SK-N-SH (cell line): Measurements from ENCODE around the gene SHISAL1. TPM values are rescaled to one million over a fixed set of nuclear protein-coding genes. Genes with fewer than 3 reads are reported as not detected.

Source experiments
- CTCF ChIA-PET: fragments of 300-600, 350-600 bp; formaldehyde crosslinking; extraction: SDS; loops from one replicate; lab custom pipeline; 2021; lab: Yijun Ruan, JAX
- POLR2A ChIA-PET: fragments of 350-600 bp; sonication (Branson Sonifier 250); formaldehyde crosslinking; extraction: SDS; loops from one replicate; lab custom pipeline; 2020; ENCODE audit warnings: antibody characterized with exemption, inconsistent platforms; lab: Yijun Ruan, JAX
- DNase-seq: peaks from one replicate; pipeline ENCODE4 v3.0.0; 2012
- H2AFZ ChIP-seq: fragments of 200-600 bp; sonication (generic); 2 replicates; pipeline ENCODE4 v1.8.1; 2016; ENCODE audit warnings: antibody characterized with exemption, mild to moderate bottlenecking, low read depth
- H3F3A ChIP-seq: fragments of 200-600 bp; sonication (generic); replicated peaks from 2 replicates; pipeline ENCODE3; 2016; ENCODE audit warnings: antibody characterized with exemption, mild to moderate bottlenecking; ENCODE audit not compliant: insufficient read depth
- H3K27ac ChIP-seq, 2 experiments: fragments of 200-500 bp in 1 of 2; fragments of 200-600 bp in 1 of 2; sonication (Bioruptor generic) in 1 of 2; sonication (generic), shearing (Covaris generic) in 1 of 2; 2 replicates each; pipeline versions ENCODE4 v1.5.1 to v1.6.1; 2014 to 2016; ENCODE audit warnings: low read depth in 2 of 2, inconsistent platforms in 1 of 2, low read length in 1 of 2, mild to moderate bottlenecking in 1 of 2, mixed read lengths in 1 of 2
- H3K27me3 ChIP-seq: fragments of 200-600 bp; sonication (generic), shearing (Covaris generic); 2 replicates; pipeline ENCODE4 v1.6.1; 2016; ENCODE audit warnings: mixed run types; ENCODE audit not compliant: insufficient read depth
- H3K36me3 ChIP-seq, 2 experiments: fragments of 200-500 bp in 1 of 2; fragments of 200-600 bp in 1 of 2; sonication (Bioruptor generic) in 1 of 2; sonication (generic) in 1 of 2; replicated peaks in 1 of 2; 2 replicates each; pipeline versions ENCODE3 to v1.5.1; 2014 to 2016; ENCODE audit warnings: low read length in 1 of 2, mild to moderate bottlenecking in 1 of 2; ENCODE audit not compliant: insufficient read depth in 2 of 2, control insufficient read depth in 1 of 2
- H3K4me1 ChIP-seq, 2 experiments: fragments of 200-500 bp in 1 of 2; fragments of 200-600 bp in 1 of 2; sonication (Bioruptor generic) in 1 of 2; sonication (generic), shearing (Covaris generic) in 1 of 2; 2 replicates each; pipeline versions ENCODE4 v1.5.1 to v1.6.1; 2014 to 2016; ENCODE audit warnings: low read depth in 1 of 2, low read length in 1 of 2, mixed run types in 1 of 2; ENCODE audit not compliant: insufficient read depth in 2 of 2, control insufficient read depth in 1 of 2
- H3K4me2 ChIP-seq: fragments of 200-600 bp; sonication (generic), shearing (Covaris generic); 2 replicates; pipeline ENCODE4 v1.6.1; 2017; ENCODE audit warnings: mixed run types
- H3K4me3 ChIP-seq, 2 experiments: fragments of 200-500 bp in 1 of 2; fragments of 200-600 bp in 1 of 2; sonication (Bioruptor generic) in 1 of 2; sonication (generic), shearing (Covaris generic) in 1 of 2; 2 replicates each; pipeline versions ENCODE4 v1.5.1 to v1.8.1; 2014 to 2016; ENCODE audit warnings: low read depth in 2 of 2, inconsistent platforms in 1 of 2, low read length in 1 of 2, mild to moderate bottlenecking in 1 of 2, mixed read lengths in 1 of 2, moderate library complexity in 1 of 2
- H3K79me2 ChIP-seq: fragments of 200-600 bp; sonication (generic); 2 replicates; pipeline ENCODE4 v1.8.1; 2017; ENCODE audit warnings: mild to moderate bottlenecking; ENCODE audit not compliant: insufficient read depth
- H3K9ac ChIP-seq: fragments of 200-600 bp; sonication (generic); 2 replicates; pipeline ENCODE4 v1.6.1; 2017; ENCODE audit warnings: mixed run types
- H3K9me2 ChIP-seq: fragments of 200-600 bp; sonication (generic); 2 replicates; pipeline ENCODE4 v1.6.1; 2017; ENCODE audit warnings: mixed run types
- H3K9me3 ChIP-seq: fragments of 200-600 bp; sonication (generic); 2 replicates; pipeline ENCODE4 v1.6.1; 2017; ENCODE audit warnings: mixed run types, mild to moderate bottlenecking, moderate library complexity
- H4K20me1 ChIP-seq: fragments of 200-600 bp; sonication (generic); 2 replicates; pipeline ENCODE4 v1.6.1; 2017; ENCODE audit warnings: mild to moderate bottlenecking, mixed run types; ENCODE audit not compliant: insufficient read depth
- CHD2 ChIP-seq: fragments of 150-350 bp; IDR thresholded peaks from 2 replicates; pipeline ENCODE4 v1.6.1; 2018; ENCODE audit warnings: low read length; ENCODE audit not compliant: partially characterized antibody
- ELF1 ChIP-seq: IDR thresholded peaks from 2 replicates; pipeline ENCODE4 v1.4.0; 2012
- EZH2phosphoT487 ChIP-seq: fragments of 200-600 bp; sonication (generic); IDR thresholded peaks from 2 replicates; pipeline ENCODE4 v1.6.1; 2017; ENCODE audit warnings: low read depth, mixed run types, mild to moderate bottlenecking, antibody characterized with exemption, moderate library complexity, borderline replicate concordance
- FOSL2 ChIP-seq: IDR thresholded peaks from 2 replicates; pipeline ENCODE4 v1.4.0; 2012; ENCODE audit warnings: low read depth, mild to moderate bottlenecking, moderate library complexity, borderline replicate concordance
- GABPA ChIP-seq: IDR thresholded peaks from 2 replicates; pipeline ENCODE4 v1.4.0; 2012; ENCODE audit warnings: low read depth, mild to moderate bottlenecking
- MXI1 ChIP-seq: IDR thresholded peaks from 2 replicates; pipeline ENCODE4 v1.6.1; 2012; ENCODE audit warnings: mild to moderate bottlenecking, low read depth, low read length, improper control_type of control experiment
- NFIC ChIP-seq: IDR thresholded peaks from 2 replicates; pipeline ENCODE4 v1.4.0; 2012; ENCODE audit warnings: borderline replicate concordance
- PBX3 ChIP-seq: IDR thresholded peaks from 2 replicates; pipeline ENCODE4; 2012
- POLR2AphosphoS5 ChIP-seq: IDR thresholded peaks from 2 replicates; pipeline ENCODE4 v1.6.1; 2012; ENCODE audit warnings: low read depth, low read length
- RCOR1 ChIP-seq: fragments of 150-350 bp; IDR thresholded peaks from 2 replicates; pipeline ENCODE4 v1.6.1; 2017; ENCODE audit warnings: antibody characterized with exemption, low read length
- RFX5 ChIP-seq: IDR thresholded peaks from 2 replicates; pipeline ENCODE4 v1.6.1; 2012; ENCODE audit warnings: mild to moderate bottlenecking, improper control_type of control experiment, low read length
- RXRA ChIP-seq: IDR thresholded peaks from 2 replicates; pipeline ENCODE4 v1.4.0; 2012; ENCODE audit warnings: low read depth, mild to moderate bottlenecking, borderline replicate concordance
- TAF1 ChIP-seq: IDR thresholded peaks from 2 replicates; pipeline ENCODE4 v1.6.1; 2012; ENCODE audit warnings: low read depth, mild to moderate bottlenecking, low read length, moderate library complexity, borderline replicate concordance
- TCF12 ChIP-seq: IDR thresholded peaks from 2 replicates; pipeline ENCODE4 v1.4.0; 2012
- TEAD4 ChIP-seq: IDR thresholded peaks from 2 replicates; pipeline ENCODE4 v1.4.0; 2012; ENCODE audit warnings: mild to moderate bottlenecking, borderline replicate concordance; ENCODE audit not compliant: insufficient read depth
- YY1 ChIP-seq: IDR thresholded peaks from 2 replicates; pipeline ENCODE4 v1.4.0; 2012; ENCODE audit warnings: low read depth, mild to moderate bottlenecking
- WGBS: methylation state at CpG from one replicate; pipeline ENCODE4 v1.1.6; 2017; ENCODE audit warnings: low lambda C conversion rate; 5-methylcytosine and 5-hydroxymethylcytosine counted together
- polyA plus RNA-seq, 3 experiments: library from polyadenylated mRNA; depleted of rRNA; stranded (reverse); fragments of >200 nt; gene quantifications; 2 replicates each; pipeline ENCODE4 v1.2.3, GENCODE V29; 2012
- TF ChIP-seq, protein P1 (sequence below): fragments of 150-350 bp; IDR thresholded peaks from 2 replicates; pipeline ENCODE4 v1.6.1; 2016; ENCODE audit warnings: mild to moderate bottlenecking, low read depth, low read length
- TF ChIP-seq, protein P2 (sequence below): IDR thresholded peaks from 2 replicates; pipeline ENCODE4 v1.4.0; 2012; ENCODE audit warnings: low read depth, borderline replicate concordance
- TF ChIP-seq, protein P3 (sequence below): IDR thresholded peaks from 2 replicates; pipeline ENCODE4 v1.4.0; 2012; ENCODE audit warnings: low read depth, borderline replicate concordance
- TF ChIP-seq, protein P4 (sequence below): IDR thresholded peaks from 2 replicates; pipeline ENCODE4 v1.6.1; 2012; ENCODE audit warnings: mild to moderate bottlenecking, low read depth, low read length, moderate library complexity

The SHISAL1 gene
- polyA plus RNA-seq, 1 of the 3 experiments (the other 2 are of a cell fraction) = 0.10 TPM

GRCh38 chr22:44249376-44250147, 63.2 kb downstream of the SHISAL1 start:
- Histone ChIP-seq H3F3A (no peaks in the 10 kb centered on the region), H4K20me1 (no peaks in the 10 kb centered on the region), H2AFZ (no peak overlapping the region), H3K4me1 (no peaks in the 10 kb centered on the region), H3K36me3 (no peaks in the 10 kb centered on the region), H3K4me2 (no peak overlapping the region), H3K79me2 (no peaks in the 10 kb centered on the region), H3K9ac (no peak overlapping the region), H3K27ac (no peak overlapping the region), H3K9me2 (no peaks in the 10 kb centered on the region), H3K9me3 (no peaks in the 10 kb centered on the region), H3K4me3 (no peak overlapping the region), H3K27me3 (no peaks in the 10 kb centered on the region)
- TF ChIP-seq, protein P1, sequence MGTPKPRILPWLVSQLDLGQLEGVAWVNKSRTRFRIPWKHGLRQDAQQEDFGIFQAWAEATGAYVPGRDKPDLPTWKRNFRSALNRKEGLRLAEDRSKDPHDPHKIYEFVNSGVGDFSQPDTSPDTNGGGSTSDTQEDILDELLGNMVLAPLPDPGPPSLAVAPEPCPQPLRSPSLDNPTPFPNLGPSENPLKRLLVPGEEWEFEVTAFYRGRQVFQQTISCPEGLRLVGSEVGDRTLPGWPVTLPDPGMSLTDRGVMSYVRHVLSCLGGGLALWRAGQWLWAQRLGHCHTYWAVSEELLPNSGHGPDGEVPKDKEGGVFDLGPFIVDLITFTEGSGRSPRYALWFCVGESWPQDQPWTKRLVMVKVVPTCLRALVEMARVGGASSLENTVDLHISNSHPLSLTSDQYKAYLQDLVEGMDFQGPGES = no peak
- TF ChIP-seq EZH2phosphoT487 (no peak), ELF1 (no peak), GABPA (no peak), PBX3 (no peak), TEAD4 (no peak), NFIC (no peak), RFX5 (no peak), RXRA (no peak), POLR2AphosphoS5 (no peak), RCOR1 (no peak), CHD2 (no peak)
- ChIA-PET CTCF (no interaction called here), POLR2A (no interaction called here)
- DNase-seq = no peak
- WGBS = 60% methylated on average over 11 of the region's 12 CpGs

GRCh38 chr22:44248926-44249325, 63.8 kb downstream of the SHISAL1 start:
- H3K9me2 ChIP-seq = no peaks in the 10 kb centered on the region
- H3F3A ChIP-seq = no peaks in the 10 kb centered on the region
- H3K9me3 ChIP-seq = no peaks in the 10 kb centered on the region
- 58% methylated on average over 10 of the region's 10 CpGs for WGBS
- no peak for DNase-seq
- no peak overlapping the region for H3K4me2 ChIP-seq
- no peak overlapping the region for H3K4me3 ChIP-seq
- POLR2A ChIA-PET = no interaction called here
- no peak overlapping the region for H3K9ac ChIP-seq
- H3K79me2 ChIP-seq = no peaks in the 10 kb centered on the region
- H3K4me1 ChIP-seq = no peaks in the 10 kb centered on the region
- no peak overlapping the region for H3K27ac ChIP-seq
- no peak overlapping the region for H2AFZ ChIP-seq
- no peaks in the 10 kb centered on the region for H3K27me3 ChIP-seq
- H4K20me1 ChIP-seq = no peaks in the 10 kb centered on the region
- CTCF ChIA-PET = no interaction called here
- no peaks in the 10 kb centered on the region for H3K36me3 ChIP-seq
- no peak for TF ChIP-seq YY1
- TF ChIP-seq FOSL2 = no peak
- TF ChIP-seq, protein P2, sequence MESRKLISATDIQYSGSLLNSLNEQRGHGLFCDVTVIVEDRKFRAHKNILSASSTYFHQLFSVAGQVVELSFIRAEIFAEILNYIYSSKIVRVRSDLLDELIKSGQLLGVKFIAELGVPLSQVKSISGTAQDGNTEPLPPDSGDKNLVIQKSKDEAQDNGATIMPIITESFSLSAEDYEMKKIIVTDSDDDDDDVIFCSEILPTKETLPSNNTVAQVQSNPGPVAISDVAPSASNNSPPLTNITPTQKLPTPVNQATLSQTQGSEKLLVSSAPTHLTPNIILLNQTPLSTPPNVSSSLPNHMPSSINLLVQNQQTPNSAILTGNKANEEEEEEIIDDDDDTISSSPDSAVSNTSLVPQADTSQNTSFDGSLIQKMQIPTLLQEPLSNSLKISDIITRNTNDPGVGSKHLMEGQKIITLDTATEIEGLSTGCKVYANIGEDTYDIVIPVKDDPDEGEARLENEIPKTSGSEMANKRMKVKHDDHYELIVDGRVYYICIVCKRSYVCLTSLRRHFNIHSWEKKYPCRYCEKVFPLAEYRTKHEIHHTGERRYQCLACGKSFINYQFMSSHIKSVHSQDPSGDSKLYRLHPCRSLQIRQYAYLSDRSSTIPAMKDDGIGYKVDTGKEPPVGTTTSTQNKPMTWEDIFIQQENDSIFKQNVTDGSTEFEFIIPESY = no peak
- no peak for TF ChIP-seq RFX5
- TF ChIP-seq, protein P3, sequence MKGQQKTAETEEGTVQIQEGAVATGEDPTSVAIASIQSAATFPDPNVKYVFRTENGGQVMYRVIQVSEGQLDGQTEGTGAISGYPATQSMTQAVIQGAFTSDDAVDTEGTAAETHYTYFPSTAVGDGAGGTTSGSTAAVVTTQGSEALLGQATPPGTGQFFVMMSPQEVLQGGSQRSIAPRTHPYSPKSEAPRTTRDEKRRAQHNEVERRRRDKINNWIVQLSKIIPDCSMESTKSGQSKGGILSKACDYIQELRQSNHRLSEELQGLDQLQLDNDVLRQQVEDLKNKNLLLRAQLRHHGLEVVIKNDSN = no peak
- TF ChIP-seq, protein P4, sequence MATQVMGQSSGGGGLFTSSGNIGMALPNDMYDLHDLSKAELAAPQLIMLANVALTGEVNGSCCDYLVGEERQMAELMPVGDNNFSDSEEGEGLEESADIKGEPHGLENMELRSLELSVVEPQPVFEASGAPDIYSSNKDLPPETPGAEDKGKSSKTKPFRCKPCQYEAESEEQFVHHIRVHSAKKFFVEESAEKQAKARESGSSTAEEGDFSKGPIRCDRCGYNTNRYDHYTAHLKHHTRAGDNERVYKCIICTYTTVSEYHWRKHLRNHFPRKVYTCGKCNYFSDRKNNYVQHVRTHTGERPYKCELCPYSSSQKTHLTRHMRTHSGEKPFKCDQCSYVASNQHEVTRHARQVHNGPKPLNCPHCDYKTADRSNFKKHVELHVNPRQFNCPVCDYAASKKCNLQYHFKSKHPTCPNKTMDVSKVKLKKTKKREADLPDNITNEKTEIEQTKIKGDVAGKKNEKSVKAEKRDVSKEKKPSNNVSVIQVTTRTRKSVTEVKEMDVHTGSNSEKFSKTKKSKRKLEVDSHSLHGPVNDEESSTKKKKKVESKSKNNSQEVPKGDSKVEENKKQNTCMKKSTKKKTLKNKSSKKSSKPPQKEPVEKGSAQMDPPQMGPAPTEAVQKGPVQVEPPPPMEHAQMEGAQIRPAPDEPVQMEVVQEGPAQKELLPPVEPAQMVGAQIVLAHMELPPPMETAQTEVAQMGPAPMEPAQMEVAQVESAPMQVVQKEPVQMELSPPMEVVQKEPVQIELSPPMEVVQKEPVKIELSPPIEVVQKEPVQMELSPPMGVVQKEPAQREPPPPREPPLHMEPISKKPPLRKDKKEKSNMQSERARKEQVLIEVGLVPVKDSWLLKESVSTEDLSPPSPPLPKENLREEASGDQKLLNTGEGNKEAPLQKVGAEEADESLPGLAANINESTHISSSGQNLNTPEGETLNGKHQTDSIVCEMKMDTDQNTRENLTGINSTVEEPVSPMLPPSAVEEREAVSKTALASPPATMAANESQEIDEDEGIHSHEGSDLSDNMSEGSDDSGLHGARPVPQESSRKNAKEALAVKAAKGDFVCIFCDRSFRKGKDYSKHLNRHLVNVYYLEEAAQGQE = no peak
- no peak for TF ChIP-seq TCF12
- no peak for TF ChIP-seq TAF1
- no peak for TF ChIP-seq MXI1
- no peak for TF ChIP-seq TEAD4
- no peak for TF ChIP-seq RCOR1
